ENCODE results near the gene SELENOH. TPM values are rescaled to one million over a fixed set of nuclear protein-coding genes. Genes with fewer than 3 reads are reported as not detected.

The SELENOH gene
- total and polyA plus RNA-seq, 9 of the 15 experiments (the other 6 are each of a cell fraction or from before 2014, with no cell fraction given) = 16.6 to 299 (median 118) TPM

- TF ChIP-seq ZNF133 (CRISPR knock-in tag; IDR thresholded peaks at IDR 0.05) (no peak), DIDO1 (tag; IDR thresholded peaks at IDR 0.05; ENCODE audit: low read depth) (no peak), POLR3A (IDR thresholded peaks at IDR 0.05; ENCODE audit: borderline replicate concordance, extremely low read depth, insufficient read depth, insufficient read length) (no peak), IFI16 (CRISPR knock-in tag; IDR thresholded peaks at IDR 0.05) (no peak), ZNF592 (IDR thresholded peaks at IDR 0.05) (no peak), NR0B1 (IDR thresholded peaks at IDR 0.05; ENCODE audit: partially characterized antibody) (no peak), NFIC (IDR thresholded peaks at IDR 0.05) (peak; percentile 65), NBN (IDR thresholded peaks at IDR 0.05; ENCODE audit: low read depth) (peak; percentile 91), TFAM (CRISPR knock-in tag; conservative IDR thresholded peaks at IDR 0.05) (no peak), IRF2 (CRISPR knock-in tag; IDR thresholded peaks at IDR 0.05) (no peak), TEAD2 (tag; IDR thresholded peaks at IDR 0.05) (no peak), ZNF561 (CRISPR knock-in tag; conservative IDR thresholded peaks at IDR 0.05) (no peak), ZNF239 (CRISPR knock-in tag; IDR thresholded peaks at IDR 0.05) (no peak), SRSF9 (IDR thresholded peaks at IDR 0.05; ENCODE audit: borderline replicate concordance, low read depth, low read length) (no peak), EZH2 (IDR thresholded peaks at IDR 0.05; ENCODE audit: borderline replicate concordance, low read depth, low read length) (no peak), THRAP3 (IDR thresholded peaks at IDR 0.05; ENCODE audit: borderline replicate concordance) (no peak), ZNF354B (CRISPR knock-in tag; IDR thresholded peaks at IDR 0.05) (no peak), ZMIZ1 (IDR thresholded peaks at IDR 0.05; ENCODE audit: low read depth in 2 of 2, low read length in 2 of 2) (peak in 1 of 2 experiments; percentile 41; a peak in 1 of 4 replicates), FUS (optimal IDR thresholded peaks at IDR 0.05; ENCODE audit: low read depth, low read length) (no peak), ZNF184 (CRISPR knock-in tag; IDR thresholded peaks at IDR 0.05) (no peak)
Measured at GRCh38 chr11:57761301-57762234, 20.3 kb downstream of the SELENOH start, which contains the start of gene CTNND1 (continued).

Data from K562 (cell line).